ENCODE results near the gene COX4I1. TPM values are rescaled to one million over a fixed set of nuclear protein-coding genes. Genes with fewer than 3 reads are reported as not detected.

COX4I1 gene
- total and polyA plus RNA-seq, 10 of the 15 experiments (the other 5 are each of a cell fraction or from before 2014, with no cell fraction given) = 480 to 1,889 (median 872) TPM

DNA sequence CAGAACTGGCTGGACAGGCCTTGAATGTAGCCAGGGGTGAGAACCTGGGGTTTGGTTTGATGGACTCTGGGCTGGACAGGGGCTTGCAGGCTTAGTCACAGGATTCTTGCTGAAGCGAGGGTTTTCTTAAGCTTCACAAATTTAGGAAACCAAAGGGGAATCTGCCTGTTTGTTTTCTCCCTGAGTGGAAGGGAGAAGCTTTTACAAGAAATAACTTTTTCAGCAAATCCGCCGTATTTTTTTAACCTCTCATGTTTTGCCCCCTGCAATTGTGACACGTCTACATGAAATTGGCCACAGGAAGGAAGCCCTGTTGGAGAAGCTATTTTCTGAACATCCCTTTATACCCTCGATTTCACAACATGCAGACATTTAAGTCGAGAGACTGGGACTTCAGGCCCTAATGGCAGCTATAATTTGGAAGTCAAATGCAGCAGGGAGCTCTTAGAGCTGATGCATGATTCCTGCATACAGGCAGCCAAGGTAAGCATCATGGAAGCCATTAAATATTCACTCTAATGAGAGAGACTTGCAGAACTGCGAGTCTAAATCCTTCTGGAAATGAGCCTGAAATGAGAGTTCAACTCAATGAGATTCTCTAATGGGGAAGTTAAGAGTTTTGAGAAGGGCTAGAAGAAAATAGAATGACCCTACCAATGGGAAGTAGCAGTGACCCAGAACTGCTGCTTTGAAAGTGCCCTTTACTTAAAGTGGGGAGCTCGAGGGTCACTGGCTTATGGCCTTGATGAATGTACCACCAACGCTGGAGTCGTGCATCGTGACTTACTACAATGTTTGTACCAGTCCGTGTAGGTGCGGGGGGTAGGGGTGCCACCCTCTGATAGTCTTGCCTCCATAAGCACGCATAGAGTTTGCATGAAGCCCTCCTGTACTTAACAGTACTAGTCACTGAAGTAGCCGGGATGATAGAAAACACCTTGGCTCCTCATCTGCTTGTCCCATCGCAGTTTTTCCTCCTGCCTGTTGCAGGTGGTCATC, 54.4 kb downstream of the COX4I1 start:
- Histone ChIP-seq H3K9ac (ENCODE audit: control insufficient read depth, insufficient read depth, low read length) (no peak overlapping the region), H3K4me1 (ENCODE audit: control insufficient read depth, insufficient read depth, low read length) (peaks cover 25% of the 10 kb centered on the region), H3K9me3 (replicated peaks; ENCODE audit: control insufficient read depth, insufficient read depth, low read length) (peaks cover 3% of the 10 kb centered on the region), H4K20me1 (ENCODE audit: control insufficient read depth, insufficient read depth) (no peaks in the 10 kb centered on the region), H3K27me3 (replicated peaks in 1 of 2; ENCODE audit: control insufficient read depth in 2 of 2, insufficient read depth in 2 of 2, low read length in 1 of 2) (no peaks in the 10 kb centered on the region), H3K27ac (ENCODE audit: control insufficient read depth, insufficient read depth) (no peak overlapping the region), H3K4me2 (ENCODE audit: control insufficient read depth, insufficient read depth) (no peak overlapping the region), H3K79me2 (ENCODE audit: control insufficient read depth, insufficient read depth, low read length) (no peaks in the 10 kb centered on the region), H3K4me3 (no peak overlapping the region), H2AFZ (ENCODE audit: control insufficient read depth, low read depth, low read length) (no peak overlapping the region), H3K36me3 (ENCODE audit: control insufficient read depth in 2 of 2, insufficient read depth in 2 of 2, low read length in 1 of 2) (no peaks in the 10 kb centered on the region)
- ATAC-seq (no peak), FAIRE-seq (no peak), DNase-seq (ENCODE audit: low read depth, low spot score) (no peak)
- no peak for TF ChIP-seq CHD2 (IDR thresholded peaks at IDR 0.05; ENCODE audit: borderline replicate concordance, low read depth, low read length)
- TF ChIP-seq RUNX3 (IDR thresholded peaks at IDR 0.05; ENCODE audit: low read length) = no peak
- no peak for TF ChIP-seq SUZ12 (IDR thresholded peaks at IDR 0.05; ENCODE audit: unreplicated experiment)
- TF ChIP-seq IKZF2 (IDR thresholded peaks at IDR 0.05) = no peak
- no peak for TF ChIP-seq EGR1 (IDR thresholded peaks at IDR 0.05; ENCODE audit: borderline replicate concordance in 1 of 2, low read depth in 2 of 2, low read length in 2 of 2)
- no peak for TF ChIP-seq ATF7 (IDR thresholded peaks at IDR 0.05; ENCODE audit: low read depth)
- no peak for TF ChIP-seq HCFC1 (IDR thresholded peaks at IDR 0.05; ENCODE audit: low read length)
- no peak for TF ChIP-seq POLR2AphosphoS2 (IDR thresholded peaks at IDR 0.05; ENCODE audit: low read depth, low read length)
- TF ChIP-seq, protein P1, sequence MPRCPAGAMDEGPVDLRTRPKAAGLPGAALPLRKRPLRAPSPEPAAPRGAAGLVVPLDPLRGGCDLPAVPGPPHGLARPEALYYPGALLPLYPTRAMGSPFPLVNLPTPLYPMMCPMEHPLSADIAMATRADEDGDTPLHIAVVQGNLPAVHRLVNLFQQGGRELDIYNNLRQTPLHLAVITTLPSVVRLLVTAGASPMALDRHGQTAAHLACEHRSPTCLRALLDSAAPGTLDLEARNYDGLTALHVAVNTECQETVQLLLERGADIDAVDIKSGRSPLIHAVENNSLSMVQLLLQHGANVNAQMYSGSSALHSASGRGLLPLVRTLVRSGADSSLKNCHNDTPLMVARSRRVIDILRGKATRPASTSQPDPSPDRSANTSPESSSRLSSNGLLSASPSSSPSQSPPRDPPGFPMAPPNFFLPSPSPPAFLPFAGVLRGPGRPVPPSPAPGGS (IDR thresholded peaks at IDR 0.05; ENCODE audit: borderline replicate concordance, insufficient read depth, low read depth, low read length, poor library complexity, severe bottlenecking) = no peak
- no peak for TF ChIP-seq RAD21 (IDR thresholded peaks at IDR 0.05; ENCODE audit: insufficient read depth, low read depth, low read length)
- in situ Hi-C loops (cut with MboI) (no loop called here), intact Hi-C loops (cut with micrococcal nuclease; ENCODE audit: unreplicated experiment) (no loop called here)
- WGBS (ENCODE audit: insufficient coverage, insufficient replicate concordance, low lambda C conversion rate, missing lambda C conversion rate) = 41% methylated on average over 16 of the region's 16 CpGs
- RAD21 ChIA-PET (ENCODE audit: unreplicated experiment) = interaction anchor here (0.7 to 1.0 kb wide), 2 partner anchors 19 to 90 kb away, joined by 3 read pairs; no protein-coding TSS in a partner anchor
- POLR2A ChIA-PET = interaction anchor here (1.0 kb wide), 1 partner anchor 46 kb away, joined by 4 read pairs; the partner anchor contains the start of gene IRF8
- CTCF ChIA-PET = interaction anchor here (1.2 to 1.3 kb wide), 3 partner anchors 16 to 33 kb away, joined by 3 to 7 read pairs (median 4); no protein-coding TSS in a partner anchor
- no TSS peak for BruUV-seq (replicated peaks)
- SMC1A ChIA-PET (ENCODE audit: uncharacterized antibody, unreplicated experiment) = interaction anchor here (0.6 to 2.4 kb wide), 7 partner anchors 32 to 133 kb away, joined by 3 to 7 read pairs (median 3); no protein-coding TSS in a partner anchor

Data from GM12878 (cell line).